HG02970 (cell line): ENCODE measurements around the gene TRIO.
"Not testable (repeated sequence)": the region's sequence is repeated elsewhere in the genome, so short reads cannot be mapped to it uniquely, and the experiment has no call there.

Source experiments
- ATAC-seq: cut with Tn5 transposase; IDR thresholded peaks from one replicate; pipeline ENCODE4 v1.9.1; 2021; ENCODE audit warnings: mild to moderate bottlenecking, moderate library complexity, moderate number of reproducible peaks; ENCODE audit not compliant: unreplicated experiment, low FRiP score

The TRIO gene

GRCh38 chr5:14416621-14417275 is 273.6 kb downstream of the TRIO start:
- no peak for ATAC-seq

GRCh38 chr5:14417276-14417730 is 274.2 kb downstream of the TRIO start:
- ATAC-seq = no peak

DNA sequence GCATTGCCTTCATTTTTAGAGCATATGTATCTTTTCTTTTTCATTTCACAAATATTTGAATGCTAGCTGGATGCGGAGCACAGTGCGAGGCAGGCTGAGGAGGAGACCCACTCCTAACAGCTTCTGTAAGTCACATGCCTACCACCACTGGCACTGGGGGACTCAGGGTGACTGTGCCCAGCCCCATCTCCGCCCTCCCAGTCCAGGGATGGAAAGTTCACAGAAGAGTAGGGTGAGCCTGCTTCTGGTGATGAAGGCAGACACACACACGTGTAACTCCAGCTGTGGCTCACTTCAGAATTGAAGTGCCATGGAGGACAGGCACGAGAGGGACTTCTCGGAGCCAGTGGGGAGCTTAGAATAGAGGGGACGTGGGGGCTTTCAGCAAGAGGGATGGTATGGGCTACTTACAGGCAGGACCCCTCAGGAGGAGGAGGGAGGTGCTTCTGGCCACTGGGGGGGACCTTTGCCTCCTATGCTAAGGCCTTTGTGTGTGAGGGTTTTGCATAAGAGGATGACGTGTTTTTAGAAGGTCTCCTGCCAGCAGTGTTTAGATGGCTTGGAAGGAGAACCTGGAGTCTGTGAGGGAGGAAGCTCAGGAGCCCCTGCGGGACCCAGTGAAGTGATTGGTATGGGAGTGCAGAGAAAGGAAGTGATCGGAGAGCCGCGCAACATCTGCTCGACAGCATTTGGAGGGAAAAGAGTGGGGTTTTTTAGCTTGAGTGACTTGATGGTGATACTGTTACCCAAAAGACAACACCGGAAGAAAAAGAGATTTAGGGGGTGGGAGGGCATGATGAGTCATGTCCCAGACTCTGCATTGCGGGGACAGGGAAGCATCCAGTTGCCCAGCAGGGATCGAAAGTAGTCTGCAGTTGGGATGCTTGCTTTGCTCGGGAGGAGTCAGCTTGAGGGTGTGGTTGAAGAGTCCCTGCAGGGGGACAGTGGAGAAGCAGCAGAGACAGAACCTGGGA is 274.9 kb downstream of the TRIO start:
- ATAC-seq = no peak

GRCh38 chr5:14419686-14420085 is 276.5 kb downstream of the TRIO start:
- ATAC-seq = no peak

- ATAC-seq = no peak
Observed at GRCh38 chr5:14420101-14420811, 277.1 kb downstream of the TRIO start.

- ATAC-seq = no peak
Observed at GRCh38 chr5:14421851-14422250, 278.7 kb downstream of the TRIO start.

GRCh38 chr5:14424011-14424685 is 281.0 kb downstream of the TRIO start:
- no peak for ATAC-seq

- no peak for ATAC-seq
Observed at GRCh38 chr5:14425559-14425958, 282.4 kb downstream of the TRIO start.

DNA sequence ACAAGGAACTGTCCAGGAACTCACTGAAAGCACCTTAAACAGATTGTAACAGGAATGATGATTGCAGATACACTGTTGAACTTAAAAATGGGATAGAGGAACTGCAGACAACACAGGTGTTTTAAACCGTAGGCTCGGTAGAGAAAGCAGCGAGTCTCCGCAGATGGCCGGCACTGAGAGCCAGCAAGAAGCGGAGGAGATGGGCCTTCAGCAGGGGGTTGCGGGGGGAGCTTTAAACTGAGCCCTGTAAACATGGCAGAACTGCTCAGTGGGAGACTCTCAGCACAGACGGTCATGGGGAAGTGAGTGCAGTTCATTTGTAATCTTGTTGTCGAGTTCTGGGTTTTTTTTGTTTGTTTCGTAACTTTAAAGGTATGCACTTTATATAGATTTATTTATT is 283.4 kb downstream of the TRIO start:
- ATAC-seq = no peak

GRCh38 chr5:14428302-14429081 is 285.4 kb downstream of the TRIO start:
- no peak for ATAC-seq

- ATAC-seq = no peak
Observed at GRCh38 chr5:14429101-14430050, 286.2 kb downstream of the TRIO start.

DNA sequence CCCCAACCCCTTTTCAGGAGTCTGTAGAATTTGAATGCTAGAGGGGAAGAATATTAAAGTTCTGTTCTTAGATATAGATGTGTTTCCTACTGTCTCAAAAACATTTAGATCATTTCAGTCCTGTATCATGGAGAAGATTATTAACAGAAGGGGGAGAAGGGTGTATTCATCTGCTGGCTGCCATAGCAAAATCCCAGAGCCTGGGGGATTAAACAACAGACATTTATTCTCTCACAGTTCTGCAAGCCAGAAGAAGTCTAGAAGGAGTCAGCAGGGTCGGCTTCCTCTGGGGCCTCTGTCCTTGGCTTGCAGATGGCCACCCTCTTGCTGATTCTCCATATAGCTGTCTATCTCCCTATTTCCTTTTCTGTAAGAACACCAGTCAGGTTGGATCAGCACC is 288.4 kb downstream of the TRIO start:
- ATAC-seq = no peak

DNA sequence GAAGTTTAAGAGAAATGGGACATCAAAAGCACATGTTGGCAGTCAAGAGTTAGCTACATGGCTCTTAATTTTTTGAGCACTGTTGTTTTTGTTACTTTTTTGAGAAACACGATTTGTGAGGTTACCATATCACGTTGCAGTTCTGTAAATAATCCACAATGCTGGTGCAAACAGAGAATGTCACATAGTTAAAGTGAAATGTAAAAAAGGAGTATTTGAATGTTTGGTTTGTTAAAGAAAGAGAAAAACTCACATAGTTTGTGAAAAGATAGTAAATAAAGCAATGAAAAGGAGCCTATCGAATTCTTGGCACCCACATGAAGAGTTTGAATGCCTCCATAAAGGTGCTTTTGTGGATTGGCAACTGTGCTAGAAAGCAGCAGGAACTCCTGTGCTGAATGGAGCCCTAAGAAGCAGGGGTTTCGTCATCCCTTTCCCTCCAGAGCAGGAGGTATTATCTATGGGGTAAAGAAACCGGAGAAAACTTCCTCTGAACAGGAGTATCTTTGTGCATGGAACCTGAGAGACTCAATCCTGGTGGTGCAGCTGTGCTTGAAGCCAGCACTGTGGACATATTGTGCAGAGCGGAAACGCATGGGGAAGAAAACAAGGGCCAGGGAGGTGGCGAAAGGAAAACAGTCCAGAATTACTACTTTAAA is 289.9 kb downstream of the TRIO start:
- no peak for ATAC-seq

DNA sequence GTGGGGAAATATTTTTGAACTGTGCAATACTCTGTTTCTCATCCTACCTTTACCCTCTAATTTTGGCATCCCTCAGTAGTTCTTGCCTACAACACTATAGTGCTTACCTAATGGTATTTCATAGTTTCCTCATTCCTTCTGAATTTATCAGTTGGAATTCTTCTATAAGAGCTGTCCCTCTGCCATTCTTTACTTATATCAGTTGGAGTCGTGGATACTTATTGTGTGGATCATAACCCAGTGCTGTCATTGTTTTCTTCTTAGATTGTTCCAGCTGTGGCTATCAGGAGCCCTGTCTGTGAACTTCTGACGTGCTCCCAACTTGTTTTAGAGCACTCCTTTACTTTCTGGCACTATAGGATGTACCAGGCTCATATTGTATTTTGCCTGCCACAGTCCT is 292.3 kb downstream of the TRIO start:
- ATAC-seq = no peak

GRCh38 chr5:14436122-14436521 is 293.0 kb downstream of the TRIO start:
- not testable (repeated sequence) for ATAC-seq

DNA sequence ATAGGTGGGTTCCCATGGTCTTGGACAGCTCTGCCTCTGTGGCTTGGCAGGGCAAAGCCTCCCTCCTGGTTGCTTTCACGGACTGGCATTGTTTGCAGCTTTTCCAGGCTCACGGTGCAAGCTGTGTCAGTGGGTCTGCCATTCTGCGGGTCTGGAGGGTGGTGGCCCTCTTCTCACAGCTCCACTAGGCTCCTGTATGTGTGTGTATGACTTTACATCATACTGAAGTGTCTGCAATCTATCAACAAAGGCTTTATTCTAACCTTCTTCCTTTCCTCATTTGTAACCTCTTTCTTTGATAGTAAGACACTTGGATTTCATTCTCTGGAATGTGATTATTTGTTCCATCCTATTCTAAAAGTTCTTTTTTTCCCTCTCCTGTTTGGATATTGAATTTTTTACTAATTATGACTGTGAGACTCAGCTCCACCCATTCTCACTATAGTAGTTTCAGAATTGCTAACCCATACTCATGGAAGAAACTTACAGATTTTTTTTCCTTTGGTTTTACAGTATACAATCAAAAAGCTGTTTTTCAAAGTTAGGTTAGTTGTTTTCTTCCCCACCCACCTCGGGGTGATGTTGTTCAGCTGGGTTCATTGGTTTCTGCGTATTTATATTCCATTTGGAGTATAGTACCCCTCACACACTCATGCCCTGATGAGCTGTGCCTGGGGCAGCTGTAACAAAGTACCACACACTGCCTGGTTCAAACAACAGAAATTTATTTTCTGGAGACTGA is 293.8 kb downstream of the TRIO start:
- ATAC-seq = no peak

- no peak for ATAC-seq
Observed at GRCh38 chr5:14438195-14438606, 295.1 kb downstream of the TRIO start.
